SK-N-SH (cell line): ENCODE results near the gene ZNRF1. TPM values are rescaled to one million over a fixed set of nuclear protein-coding genes. Genes with fewer than 3 reads are reported as not detected.

Experiments used
- CTCF ChIA-PET: fragments of 300-600, 350-600 bp; formaldehyde crosslinking; extraction: SDS; loops from one replicate; lab custom pipeline; 2021; lab: Yijun Ruan, JAX
- POLR2A ChIA-PET: fragments of 350-600 bp; sonication (Branson Sonifier 250); formaldehyde crosslinking; extraction: SDS; loops from one replicate; lab custom pipeline; 2020; ENCODE audit warnings: antibody characterized with exemption, inconsistent platforms; lab: Yijun Ruan, JAX
- DNase-seq: peaks from one replicate; pipeline ENCODE4 v3.0.0; 2012
- H2AFZ ChIP-seq: fragments of 200-600 bp; sonication (generic); 2 replicates; pipeline ENCODE4 v1.8.1; 2016; ENCODE audit warnings: antibody characterized with exemption, mild to moderate bottlenecking, low read depth
- H3F3A ChIP-seq: fragments of 200-600 bp; sonication (generic); replicated peaks from 2 replicates; pipeline ENCODE3; 2016; ENCODE audit warnings: antibody characterized with exemption, mild to moderate bottlenecking; ENCODE audit not compliant: insufficient read depth
- H3K27ac ChIP-seq, 2 experiments: fragments of 200-500 bp in 1 of 2; fragments of 200-600 bp in 1 of 2; sonication (Bioruptor generic) in 1 of 2; sonication (generic), shearing (Covaris generic) in 1 of 2; 2 replicates each; pipeline versions ENCODE4 v1.5.1 to v1.6.1; 2014 to 2016; ENCODE audit warnings: low read depth in 2 of 2, inconsistent platforms in 1 of 2, low read length in 1 of 2, mild to moderate bottlenecking in 1 of 2, mixed read lengths in 1 of 2
- H3K27me3 ChIP-seq: fragments of 200-600 bp; sonication (generic), shearing (Covaris generic); 2 replicates; pipeline ENCODE4 v1.6.1; 2016; ENCODE audit warnings: mixed run types; ENCODE audit not compliant: insufficient read depth
- H3K36me3 ChIP-seq, 2 experiments: fragments of 200-500 bp in 1 of 2; fragments of 200-600 bp in 1 of 2; sonication (Bioruptor generic) in 1 of 2; sonication (generic) in 1 of 2; replicated peaks in 1 of 2; 2 replicates each; pipeline versions ENCODE3 to v1.5.1; 2014 to 2016; ENCODE audit warnings: low read length in 1 of 2, mild to moderate bottlenecking in 1 of 2; ENCODE audit not compliant: insufficient read depth in 2 of 2, control insufficient read depth in 1 of 2
- H3K4me1 ChIP-seq, 2 experiments: fragments of 200-500 bp in 1 of 2; fragments of 200-600 bp in 1 of 2; sonication (Bioruptor generic) in 1 of 2; sonication (generic), shearing (Covaris generic) in 1 of 2; 2 replicates each; pipeline versions ENCODE4 v1.5.1 to v1.6.1; 2014 to 2016; ENCODE audit warnings: low read depth in 1 of 2, low read length in 1 of 2, mixed run types in 1 of 2; ENCODE audit not compliant: insufficient read depth in 2 of 2, control insufficient read depth in 1 of 2
- H3K4me2 ChIP-seq: fragments of 200-600 bp; sonication (generic), shearing (Covaris generic); 2 replicates; pipeline ENCODE4 v1.6.1; 2017; ENCODE audit warnings: mixed run types
- H3K4me3 ChIP-seq, 2 experiments: fragments of 200-500 bp in 1 of 2; fragments of 200-600 bp in 1 of 2; sonication (Bioruptor generic) in 1 of 2; sonication (generic), shearing (Covaris generic) in 1 of 2; 2 replicates each; pipeline versions ENCODE4 v1.5.1 to v1.8.1; 2014 to 2016; ENCODE audit warnings: low read depth in 2 of 2, inconsistent platforms in 1 of 2, low read length in 1 of 2, mild to moderate bottlenecking in 1 of 2, mixed read lengths in 1 of 2, moderate library complexity in 1 of 2
- H3K79me2 ChIP-seq: fragments of 200-600 bp; sonication (generic); 2 replicates; pipeline ENCODE4 v1.8.1; 2017; ENCODE audit warnings: mild to moderate bottlenecking; ENCODE audit not compliant: insufficient read depth
- H3K9ac ChIP-seq: fragments of 200-600 bp; sonication (generic); 2 replicates; pipeline ENCODE4 v1.6.1; 2017; ENCODE audit warnings: mixed run types
- H3K9me2 ChIP-seq: fragments of 200-600 bp; sonication (generic); 2 replicates; pipeline ENCODE4 v1.6.1; 2017; ENCODE audit warnings: mixed run types
- H3K9me3 ChIP-seq: fragments of 200-600 bp; sonication (generic); 2 replicates; pipeline ENCODE4 v1.6.1; 2017; ENCODE audit warnings: mixed run types, mild to moderate bottlenecking, moderate library complexity
- H4K20me1 ChIP-seq: fragments of 200-600 bp; sonication (generic); 2 replicates; pipeline ENCODE4 v1.6.1; 2017; ENCODE audit warnings: mild to moderate bottlenecking, mixed run types; ENCODE audit not compliant: insufficient read depth
- EP300 ChIP-seq, 2 experiments: IDR thresholded peaks; 2 replicates each; pipeline versions ENCODE4 v1.4.0 to v1.6.1; 2012; ENCODE audit warnings: borderline replicate concordance in 1 of 2, low read depth in 1 of 2, low read length in 1 of 2
- EZH2phosphoT487 ChIP-seq: fragments of 200-600 bp; sonication (generic); IDR thresholded peaks from 2 replicates; pipeline ENCODE4 v1.6.1; 2017; ENCODE audit warnings: low read depth, mixed run types, mild to moderate bottlenecking, antibody characterized with exemption, moderate library complexity, borderline replicate concordance
- FOXJ3 ChIP-seq: sonication (generic); formaldehyde crosslinking; IDR thresholded peaks from 2 replicates; pipeline ENCODE4 v1.5.1; 2020; ENCODE audit warnings: mild to moderate bottlenecking, missing genetic modification reagents
- FOXM1 ChIP-seq: IDR thresholded peaks from 2 replicates; pipeline ENCODE4 v1.4.0; 2012; ENCODE audit warnings: low read depth, mild to moderate bottlenecking
- JUND ChIP-seq: IDR thresholded peaks from 2 replicates; pipeline ENCODE4 v1.4.0; 2012
- NFIC ChIP-seq: IDR thresholded peaks from 2 replicates; pipeline ENCODE4 v1.4.0; 2012; ENCODE audit warnings: borderline replicate concordance
- NRF1 ChIP-seq: IDR thresholded peaks from 2 replicates; pipeline ENCODE4 v1.6.1; 2012; ENCODE audit warnings: low read depth, mild to moderate bottlenecking, low read length
- RAD21 ChIP-seq: IDR thresholded peaks from 2 replicates; pipeline ENCODE4 v1.6.1; 2012; ENCODE audit warnings: mild to moderate bottlenecking, low read length
- RCOR1 ChIP-seq: fragments of 150-350 bp; IDR thresholded peaks from 2 replicates; pipeline ENCODE4 v1.6.1; 2017; ENCODE audit warnings: antibody characterized with exemption, low read length
- REST ChIP-seq: IDR thresholded peaks from 2 replicates; pipeline ENCODE4 v1.6.1; 2012; ENCODE audit warnings: mild to moderate bottlenecking, low read depth, low read length, moderate library complexity
- SIN3A ChIP-seq: IDR thresholded peaks from 2 replicates; pipeline ENCODE4 v1.6.1; 2012; ENCODE audit warnings: low read depth, mild to moderate bottlenecking, low read length, moderate library complexity, borderline replicate concordance
- TAF1 ChIP-seq: IDR thresholded peaks from 2 replicates; pipeline ENCODE4 v1.6.1; 2012; ENCODE audit warnings: low read depth, mild to moderate bottlenecking, low read length, moderate library complexity, borderline replicate concordance
- TCF12 ChIP-seq: IDR thresholded peaks from 2 replicates; pipeline ENCODE4 v1.4.0; 2012
- USF1 ChIP-seq: IDR thresholded peaks from 2 replicates; pipeline ENCODE4 v1.4.0; 2012; ENCODE audit warnings: low read depth, borderline replicate concordance
- USF2 ChIP-seq: fragments of 150-350 bp; IDR thresholded peaks from 2 replicates; pipeline ENCODE4 v1.6.1; 2017; ENCODE audit warnings: antibody characterized with exemption, low read length, low read depth, borderline replicate concordance
- WGBS: methylation state at CpG from one replicate; pipeline ENCODE4 v1.1.6; 2017; ENCODE audit warnings: low lambda C conversion rate; 5-methylcytosine and 5-hydroxymethylcytosine counted together
- polyA plus RNA-seq, 3 experiments: library from polyadenylated mRNA; depleted of rRNA; stranded (reverse); fragments of >200 nt; gene quantifications; 2 replicates each; pipeline ENCODE4 v1.2.3, GENCODE V29; 2012
- TF ChIP-seq, protein P1 (sequence below): IDR thresholded peaks from 2 replicates; pipeline ENCODE4; 2012

Gene ZNRF1
- polyA plus RNA-seq, 1 of the 3 experiments (the other 2 are of a cell fraction) = 23.7 TPM

GRCh38 chr16:75111961-75112733 lies 113.3 kb downstream of the ZNRF1 start:
- no peak overlapping the region for H3K4me2 ChIP-seq
- H3K36me3 ChIP-seq = no peaks in the 10 kb centered on the region
- ChIA-PET POLR2A (interaction anchor here (2.3 kb wide), 1 partner anchor 114 kb away, joined by 12 read pairs; the partner anchor contains the start of gene ZNRF1), CTCF (interaction anchor here (0.6 to 8.5 kb wide), 35 partner anchors 7 to 404 kb away, joined by 3 to 182 read pairs (median 6); partner anchors contain the start of genes WDR59 and ZNRF1)
- WGBS = 89% methylated on average over 16 of the region's 26 CpGs
- no peak for TF ChIP-seq SIN3A
- no peak for TF ChIP-seq RCOR1
- no peak for TF ChIP-seq NRF1
- TF ChIP-seq, protein P1, sequence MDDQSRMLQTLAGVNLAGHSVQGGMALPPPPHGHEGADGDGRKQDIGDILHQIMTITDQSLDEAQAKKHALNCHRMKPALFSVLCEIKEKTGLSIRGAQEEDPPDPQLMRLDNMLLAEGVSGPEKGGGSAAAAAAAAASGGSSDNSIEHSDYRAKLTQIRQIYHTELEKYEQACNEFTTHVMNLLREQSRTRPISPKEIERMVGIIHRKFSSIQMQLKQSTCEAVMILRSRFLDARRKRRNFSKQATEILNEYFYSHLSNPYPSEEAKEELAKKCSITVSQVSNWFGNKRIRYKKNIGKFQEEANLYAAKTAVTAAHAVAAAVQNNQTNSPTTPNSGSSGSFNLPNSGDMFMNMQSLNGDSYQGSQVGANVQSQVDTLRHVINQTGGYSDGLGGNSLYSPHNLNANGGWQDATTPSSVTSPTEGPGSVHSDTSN = no peak
- no peak for TF ChIP-seq TAF1
- no peak for TF ChIP-seq USF1
- no peak for TF ChIP-seq EZH2phosphoT487
- TF ChIP-seq USF2 = no peak
- TF ChIP-seq REST = no peak
- no peak for TF ChIP-seq EP300 (IDR thresholded peaks at IDR 0.05; ENCODE audit: borderline replicate concordance in 1 of 2, low read depth in 1 of 2, low read length in 1 of 2)
- TF ChIP-seq FOXJ3 = no peak
- TF ChIP-seq TCF12 = no peak
- no peak for TF ChIP-seq NFIC
- no peak for TF ChIP-seq FOXM1
- no peak for TF ChIP-seq JUND
- TF ChIP-seq RAD21 = no peak
- no peak overlapping the region for H3K9ac ChIP-seq
- peaks cover 25% of the 10 kb centered on the region for H3F3A ChIP-seq
- no peaks in the 10 kb centered on the region for H3K79me2 ChIP-seq
- no peaks in the 10 kb centered on the region for H3K27me3 ChIP-seq
- no peak for DNase-seq
- H4K20me1 ChIP-seq = no peaks in the 10 kb centered on the region
- H2AFZ ChIP-seq = no peak overlapping the region
- no peak overlapping the region for H3K4me3 ChIP-seq
- no peak overlapping the region; a peak in 1 of 4 replicates for H3K27ac ChIP-seq
- H3K4me1 ChIP-seq = peaks cover 29 to 42% of the 10 kb centered on the region in 2 experiments; a peak in 3 of 4 replicates
- H3K9me2 ChIP-seq = no peaks in the 10 kb centered on the region
- no peaks in the 10 kb centered on the region for H3K9me3 ChIP-seq
